Neural progenitor cell (in vitro differentiated cells): ENCODE measurements around the gene MRPL40.

Source experiments
- CTCF ChIP-seq: fragments of 200-600 bp; sonication (generic); IDR thresholded peaks from 2 replicates; pipeline ENCODE4 v1.5.1; 2017; ENCODE audit warnings: antibody characterized with exemption, mild to moderate bottlenecking
- EZH2 ChIP-seq: fragments of 200-600 bp; sonication (generic); IDR thresholded peaks from 2 replicates; pipeline ENCODE4 v1.6.1; 2017; ENCODE audit warnings: antibody characterized with exemption, mild to moderate bottlenecking, moderate library complexity
- EZH2phosphoT487 ChIP-seq: fragments of 200-600 bp; sonication (generic); IDR thresholded peaks from 2 replicates; pipeline ENCODE4 v1.6.1; 2017; ENCODE audit warnings: antibody characterized with exemption

DNA sequence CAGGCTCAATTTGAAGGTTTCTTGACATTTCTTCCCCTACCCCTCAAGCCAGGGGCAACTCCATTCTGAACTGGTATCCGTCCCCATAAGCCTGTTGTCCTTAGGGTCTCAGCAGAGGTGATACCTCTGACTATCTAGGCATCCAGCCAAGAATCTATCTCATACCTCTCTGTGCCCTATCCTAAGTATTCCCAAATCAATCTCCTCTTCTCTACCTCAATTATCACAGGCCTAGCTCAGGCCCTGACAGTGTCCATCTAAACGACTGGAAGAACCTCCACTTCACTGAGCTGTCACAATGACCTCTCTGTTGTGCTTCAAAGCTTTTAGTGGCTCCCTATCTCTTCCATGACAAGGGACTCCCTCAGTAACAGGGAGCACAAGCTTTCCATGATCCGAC lies 27.7 kb upstream of the MRPL40 start:
- no peak for TF ChIP-seq CTCF
- TF ChIP-seq EZH2 = no peak
- TF ChIP-seq EZH2phosphoT487 = no peak
